HG02943 (cell line): ENCODE measurements around the gene PCGF3.
"Not testable (repeated sequence)": the region's sequence is repeated elsewhere in the genome, so short reads cannot be mapped to it uniquely, and the experiment has no call there.

ENCODE experiments used
- ATAC-seq: cut with Tn5 transposase; IDR thresholded peaks from one replicate; pipeline ENCODE4 v1.9.1; 2021; ENCODE audit warnings: mild to moderate bottlenecking, low read depth, moderate library complexity; ENCODE audit not compliant: unreplicated experiment

Gene PCGF3

GRCh38 chr4:666822-667544, 38.6 kb upstream of the PCGF3 start:
- no peak for ATAC-seq

DNA sequence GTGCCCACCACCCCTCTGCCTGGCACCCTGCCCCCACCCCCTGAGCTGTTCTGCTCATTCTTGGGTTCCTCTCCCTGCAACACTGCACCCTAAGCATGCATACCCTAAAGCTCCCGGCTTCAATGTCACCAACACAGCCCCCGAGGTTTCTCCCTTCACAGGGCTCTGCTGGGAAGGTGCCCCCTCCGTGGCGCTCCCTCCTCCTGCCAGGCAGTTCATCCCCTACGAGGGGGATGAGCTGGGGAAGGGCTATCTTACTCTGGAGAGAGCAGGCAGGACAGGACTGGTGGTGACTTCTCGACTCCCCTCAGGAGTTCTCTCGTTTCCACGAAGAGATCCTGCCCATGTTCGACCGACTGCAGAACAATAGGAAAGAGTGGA, 38.1 kb upstream of the PCGF3 start:
- no peak for ATAC-seq

- not testable (repeated sequence) for ATAC-seq
Measured at GRCh38 chr4:668219-668618, 37.4 kb upstream of the PCGF3 start.

DNA sequence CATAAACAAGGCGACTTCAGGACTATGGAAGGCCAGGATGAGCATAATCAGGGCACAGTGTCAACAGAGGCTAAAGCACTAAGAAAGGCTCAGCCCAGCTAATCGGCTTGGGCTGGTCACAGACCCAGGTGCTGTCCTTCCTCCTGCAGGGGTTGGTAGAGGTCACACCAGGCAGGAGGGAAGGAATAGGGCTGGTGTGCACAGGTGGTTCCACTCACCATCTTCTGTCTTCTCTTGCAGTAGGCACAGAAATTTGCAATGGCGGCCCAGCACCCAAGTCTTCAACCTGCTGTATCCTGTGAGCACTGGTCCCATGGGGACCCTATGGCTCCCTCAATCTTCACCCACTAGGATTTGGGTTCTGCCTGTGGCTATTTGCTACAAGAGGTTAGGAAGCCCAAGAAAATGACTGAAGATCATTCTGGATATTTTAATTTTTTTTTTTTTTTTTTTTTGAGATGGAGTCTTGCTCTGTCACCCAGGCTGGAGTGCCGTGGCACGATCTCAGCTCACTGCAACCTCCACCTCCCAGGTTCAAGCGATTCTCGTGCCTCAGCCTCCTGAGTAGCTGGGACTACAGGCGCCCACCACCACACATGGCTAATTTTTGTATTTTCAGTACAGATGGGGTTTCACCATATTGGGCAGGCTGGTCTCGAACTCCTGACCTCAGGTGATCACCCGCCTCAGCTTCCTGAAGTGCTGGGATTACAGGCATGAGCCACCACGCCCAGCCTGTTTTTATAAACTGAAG, 35.6 kb upstream of the PCGF3 start:
- ATAC-seq, result not testable (repeated sequence)

DNA sequence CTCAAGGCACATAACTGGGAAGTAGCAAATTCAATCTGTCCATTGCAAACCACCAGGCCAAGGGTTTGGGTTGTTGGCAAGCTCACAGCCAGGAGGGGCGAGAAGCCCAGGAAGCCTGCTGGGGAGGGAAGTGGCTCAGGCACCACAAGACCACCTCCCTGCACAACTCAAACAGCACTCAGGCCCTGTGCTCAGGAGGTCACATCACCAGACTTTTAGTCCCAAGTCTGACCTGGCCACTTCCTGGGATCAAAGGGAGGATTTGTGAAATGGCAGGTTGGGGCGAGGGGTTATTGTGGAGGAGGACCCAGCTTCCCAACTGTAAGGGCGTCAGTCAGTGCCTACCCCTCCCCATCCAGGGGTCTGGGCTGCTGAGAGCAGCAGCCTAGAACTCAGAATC, 33.9 kb upstream of the PCGF3 start:
- ATAC-seq, result no peak

DNA sequence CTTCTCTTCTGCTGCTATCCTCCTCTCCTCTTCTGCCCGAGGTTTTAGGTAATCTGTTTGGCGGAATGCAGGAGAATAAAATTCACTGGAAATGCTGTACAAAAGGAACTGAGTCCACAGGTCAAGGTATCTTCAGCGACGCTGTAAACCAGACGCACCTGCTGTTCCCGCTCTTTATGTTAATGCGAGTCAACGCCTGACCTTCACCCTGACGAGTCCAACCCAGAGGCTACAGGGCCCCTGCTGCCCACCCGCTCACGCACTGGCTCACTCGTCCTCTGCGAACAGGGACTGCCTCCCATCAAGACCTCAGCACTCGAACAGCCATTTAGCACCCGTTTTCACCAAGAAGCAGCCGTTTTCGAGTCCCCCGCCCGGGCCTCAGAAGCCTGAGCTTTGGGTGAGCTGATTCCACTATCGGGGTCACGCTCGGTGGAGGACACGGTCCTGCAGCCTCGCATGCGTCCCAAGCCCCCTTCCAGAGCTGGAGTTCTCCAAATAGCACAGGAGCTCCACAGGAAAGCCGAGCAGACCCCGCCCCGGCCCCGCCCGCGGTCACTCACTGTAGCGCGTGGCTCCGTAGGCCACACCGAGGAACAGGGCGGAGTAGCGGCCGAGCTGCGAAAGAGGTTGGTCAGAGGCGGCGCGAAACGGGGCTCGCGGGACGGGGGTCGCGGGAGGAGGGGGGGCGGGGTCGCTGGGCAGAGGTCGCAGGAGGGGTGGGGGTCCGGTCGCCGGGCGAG, 32.1 kb upstream of the PCGF3 start:
- no peak for ATAC-seq

- ATAC-seq, result peak; percentile 78
Measured at GRCh38 chr4:674172-675035, 31.2 kb upstream of the PCGF3 start, which contains the start of the genes ATP5ME and MYL5. Gene ATP5ME, minus strand, starts transcription at chr4:674276. Its CDS starts 29 bp downstream, at chr4:674247. Gene MYL5, plus strand, starts transcription at chr4:674542. Its CDS starts 3,485 bp downstream, at chr4:678027.

- peak; percentile 6 for ATAC-seq
Measured at GRCh38 chr4:675036-675882, 30.4 kb upstream of the PCGF3 start.

DNA sequence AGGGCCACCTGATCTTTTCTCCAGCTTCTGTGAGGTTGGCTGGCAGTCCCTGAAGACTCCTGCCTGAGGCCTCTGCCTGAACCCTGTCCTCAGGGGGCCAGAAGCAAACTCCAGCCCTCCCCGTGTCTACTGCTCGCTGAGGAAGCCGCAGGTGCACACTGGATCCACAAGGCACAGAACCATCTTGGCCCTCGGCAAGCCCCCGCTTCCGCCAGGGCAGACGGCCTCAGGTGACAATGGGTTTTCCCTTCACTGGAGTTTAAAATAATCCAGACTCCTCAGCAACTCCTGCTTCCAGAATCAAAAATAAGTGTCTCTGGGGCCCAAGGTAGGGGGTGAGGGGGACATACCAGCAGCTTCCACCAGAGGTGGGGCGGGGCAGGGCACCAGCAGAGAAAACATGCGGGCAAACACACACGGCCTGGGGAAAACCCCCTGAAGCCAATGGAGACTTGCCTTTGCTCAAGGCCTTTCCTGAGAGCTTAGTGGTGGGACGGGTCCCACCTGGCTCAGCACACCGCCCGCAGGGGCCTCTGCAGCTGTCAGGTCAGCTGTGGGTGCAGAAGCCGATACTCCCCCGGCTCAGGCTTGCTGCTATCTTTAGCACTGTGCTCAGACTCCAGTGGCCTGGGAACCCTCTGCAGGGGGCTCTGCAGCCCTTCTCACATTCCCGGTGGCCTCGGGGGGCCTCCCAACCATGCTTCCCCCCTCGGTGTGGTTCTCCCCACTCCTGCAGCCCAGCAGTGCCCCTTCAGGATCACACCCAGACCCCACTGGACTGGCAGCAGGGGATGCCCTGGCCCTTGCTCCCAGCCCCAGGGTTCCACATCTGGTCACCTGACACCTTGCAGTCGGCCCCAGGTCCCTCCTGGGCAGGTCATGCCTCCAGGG, 29.4 kb upstream of the PCGF3 start:
- no peak for ATAC-seq

GRCh38 chr4:676871-677235, 28.8 kb upstream of the PCGF3 start:
- no peak for ATAC-seq

DNA sequence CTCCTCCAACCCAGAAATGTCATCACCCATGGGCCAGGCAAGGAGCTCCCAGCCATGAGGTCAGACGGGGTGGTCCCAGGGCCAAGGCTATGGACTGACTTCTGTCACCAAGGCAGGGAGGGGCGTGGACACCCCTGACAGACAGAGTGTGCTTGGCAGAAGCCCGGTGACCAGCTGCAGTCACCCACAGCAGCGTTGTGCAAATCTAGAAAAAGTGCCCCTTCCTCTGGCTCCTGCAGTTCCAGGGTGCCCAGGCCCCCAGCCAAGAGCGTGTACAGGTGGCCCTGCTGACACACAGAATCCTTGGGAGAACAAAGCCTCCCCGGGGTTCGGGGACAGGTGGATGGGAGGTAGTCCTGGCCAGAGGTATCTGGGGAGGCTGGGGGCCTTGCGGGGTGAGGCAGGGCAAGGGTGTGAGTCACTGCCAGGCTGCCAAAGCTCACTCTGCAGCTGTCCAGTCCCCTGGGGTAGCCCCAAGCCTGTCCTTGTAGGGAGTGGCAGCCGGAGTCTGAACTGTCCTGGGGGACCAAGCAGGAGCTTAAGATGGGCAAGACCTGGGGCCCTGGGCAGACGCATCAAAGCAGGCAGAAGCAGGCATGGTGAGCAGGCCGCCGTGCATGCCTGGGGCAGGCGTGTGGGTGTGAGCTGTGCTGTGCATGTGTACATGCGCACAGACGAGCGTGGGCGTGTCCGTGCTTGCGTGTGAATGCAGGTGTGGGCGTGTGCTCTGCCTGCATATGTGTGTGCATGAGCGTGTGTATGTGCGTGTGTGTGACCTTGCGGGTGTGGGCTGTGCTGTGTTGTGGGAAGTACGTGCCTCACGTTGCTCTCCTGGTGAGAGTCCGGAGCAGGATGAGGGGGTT, 28.0 kb upstream of the PCGF3 start:
- ATAC-seq, result no peak

DNA sequence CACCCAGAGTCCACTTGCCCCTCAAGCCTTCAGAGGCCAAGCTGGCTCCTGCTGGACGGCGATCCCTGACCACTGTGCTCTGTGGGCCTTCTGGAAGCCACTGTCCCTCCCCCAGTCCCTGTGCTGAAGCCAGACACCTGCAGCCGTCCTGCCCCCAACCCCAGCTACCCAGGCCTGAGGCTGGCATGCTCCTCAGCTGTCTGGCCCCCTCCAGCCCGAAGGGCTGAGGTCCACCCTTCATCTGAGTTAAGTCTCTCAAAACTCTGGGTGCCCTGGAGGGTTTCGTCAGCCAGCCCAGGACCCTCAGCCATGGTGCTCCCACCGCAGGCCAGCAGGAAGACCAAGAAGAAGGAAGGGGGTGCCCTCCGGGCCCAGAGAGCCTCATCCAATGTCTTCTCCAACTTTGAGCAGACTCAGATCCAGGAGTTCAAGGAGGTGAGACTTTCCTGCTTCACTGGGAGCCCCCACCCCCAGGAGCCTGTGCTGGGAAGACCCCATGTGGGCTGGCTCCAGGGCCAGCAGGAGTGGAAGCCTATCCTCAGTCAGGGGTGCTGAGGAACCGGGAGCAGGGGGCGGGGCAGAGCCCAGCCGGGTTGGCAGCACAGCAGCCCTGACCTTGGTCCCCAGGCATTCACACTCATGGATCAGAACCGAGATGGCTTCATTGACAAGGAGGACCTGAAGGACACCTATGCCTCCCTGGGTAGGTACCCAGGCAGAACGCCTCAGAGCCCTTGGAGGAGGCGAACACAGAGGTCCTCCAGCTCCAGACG, 27.1 kb upstream of the PCGF3 start:
- ATAC-seq, result no peak

DNA sequence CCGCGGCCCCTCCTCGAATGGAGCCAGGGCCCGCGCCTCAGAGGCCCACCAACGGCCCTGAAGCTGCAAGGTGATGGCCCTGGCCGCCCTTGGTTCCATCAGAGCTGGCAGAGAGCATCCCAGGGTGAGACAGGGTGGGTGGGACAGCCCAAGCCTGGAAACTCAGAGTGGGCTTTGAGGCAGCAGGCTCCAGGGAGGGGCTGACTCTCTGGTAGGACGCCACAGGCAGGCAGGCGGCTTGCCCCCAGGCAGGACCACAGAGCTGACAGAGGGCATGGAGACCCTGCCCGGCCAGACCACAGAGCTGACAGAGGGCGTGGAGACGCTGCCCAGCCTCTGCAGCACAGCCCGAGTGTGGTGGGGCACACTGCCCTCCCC, 26.5 kb upstream of the PCGF3 start:
- no peak for ATAC-seq

DNA sequence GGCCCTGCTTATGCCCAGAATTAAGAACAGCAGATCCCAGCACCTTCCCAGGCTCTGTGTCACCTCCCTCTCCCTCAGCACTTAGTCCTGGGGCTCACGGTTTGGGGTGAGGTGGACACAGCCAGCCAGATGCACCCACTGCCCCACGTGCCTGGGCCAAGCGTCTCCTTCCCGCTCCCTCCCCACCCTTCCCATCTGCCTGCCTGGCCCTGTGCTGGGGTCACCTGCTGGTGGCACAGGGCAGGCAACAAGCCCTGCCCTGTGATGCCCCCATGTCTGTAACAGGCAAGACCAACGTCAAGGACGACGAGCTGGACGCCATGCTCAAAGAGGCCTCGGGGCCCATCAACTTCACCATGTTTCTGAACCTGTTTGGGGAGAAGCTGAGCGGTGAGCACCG, 26.0 kb upstream of the PCGF3 start:
- ATAC-seq, result no peak

- no peak for ATAC-seq
Measured at GRCh38 chr4:680091-680490, 25.5 kb upstream of the PCGF3 start.

- ATAC-seq, result no peak
Measured at GRCh38 chr4:680551-680927, 25.1 kb upstream of the PCGF3 start.
